ENCODE measurements around the gene SEMA6D. TPM values are rescaled to one million over a fixed set of nuclear protein-coding genes. Genes with fewer than 3 reads are reported as not detected.

SEMA6D gene
- total RNA-seq, 3 donors from 2014 or later (not counting 1 experiment from before 2014, with no cell fraction given): not detected

DNA sequence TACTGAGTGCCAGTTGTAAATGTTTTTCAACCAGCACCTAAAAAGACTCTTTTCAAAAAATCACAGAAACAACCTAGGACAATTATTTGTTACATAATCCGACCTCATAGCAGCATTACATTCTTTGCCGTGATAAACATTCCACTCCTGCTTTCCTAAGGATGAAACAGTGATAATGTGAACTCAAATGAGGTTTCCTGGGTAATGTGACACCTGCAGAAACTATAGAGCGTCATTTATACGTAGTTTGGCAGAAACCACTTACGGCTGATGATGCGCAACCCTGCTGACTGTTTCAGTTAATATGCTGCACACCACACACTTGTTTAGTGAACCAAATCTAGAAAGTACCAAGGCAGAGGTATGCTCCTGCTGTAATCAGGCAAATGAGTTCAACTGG, 55.8 kb downstream of the SEMA6D start:
- intact Hi-C loops (cut with micrococcal nuclease): no loop called here
- TF ChIP-seq, protein P1, sequence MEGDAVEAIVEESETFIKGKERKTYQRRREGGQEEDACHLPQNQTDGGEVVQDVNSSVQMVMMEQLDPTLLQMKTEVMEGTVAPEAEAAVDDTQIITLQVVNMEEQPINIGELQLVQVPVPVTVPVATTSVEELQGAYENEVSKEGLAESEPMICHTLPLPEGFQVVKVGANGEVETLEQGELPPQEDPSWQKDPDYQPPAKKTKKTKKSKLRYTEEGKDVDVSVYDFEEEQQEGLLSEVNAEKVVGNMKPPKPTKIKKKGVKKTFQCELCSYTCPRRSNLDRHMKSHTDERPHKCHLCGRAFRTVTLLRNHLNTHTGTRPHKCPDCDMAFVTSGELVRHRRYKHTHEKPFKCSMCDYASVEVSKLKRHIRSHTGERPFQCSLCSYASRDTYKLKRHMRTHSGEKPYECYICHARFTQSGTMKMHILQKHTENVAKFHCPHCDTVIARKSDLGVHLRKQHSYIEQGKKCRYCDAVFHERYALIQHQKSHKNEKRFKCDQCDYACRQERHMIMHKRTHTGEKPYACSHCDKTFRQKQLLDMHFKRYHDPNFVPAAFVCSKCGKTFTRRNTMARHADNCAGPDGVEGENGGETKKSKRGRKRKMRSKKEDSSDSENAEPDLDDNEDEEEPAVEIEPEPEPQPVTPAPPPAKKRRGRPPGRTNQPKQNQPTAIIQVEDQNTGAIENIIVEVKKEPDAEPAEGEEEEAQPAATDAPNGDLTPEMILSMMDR (IDR thresholded peaks at IDR 0.05): no peak
- DNase-seq: no peak
- H3K4me1 ChIP-seq (ENCODE audit: control insufficient read depth, insufficient read depth, low read length): no peaks in the 10 kb centered on the region
- Mint-ChIP-seq H3K27ac (no peak overlapping the region), H3K4me1 (no peaks in the 10 kb centered on the region), H3K36me3 (no peaks in the 10 kb centered on the region), H3K4me3 (no peak overlapping the region), H3K27me3 (ENCODE audit: low read depth in 2 of 2) (peaks cover 0 to 6% of the 10 kb centered on the region in 2 donors), H3K9me3 (peaks cover 2 to 3% of the 10 kb centered on the region in 2 donors)
- no peak for ATAC-seq
- H3K4me3 ChIP-seq (ENCODE audit: low read length): no peak overlapping the region
- H3K27ac ChIP-seq (ENCODE audit: low read length): no peak overlapping the region
- no peaks in the 10 kb centered on the region for H3K9me3 ChIP-seq (ENCODE audit: control insufficient read depth, insufficient read depth, low read length)
- 84% methylated on average over 6 of the region's 6 CpGs for WGBS (ENCODE audit: insufficient coverage)
- no peaks in the 10 kb centered on the region for H3K27me3 ChIP-seq (ENCODE audit: control insufficient read depth, insufficient read depth, low read length)
- no peaks in the 10 kb centered on the region for H3K36me3 ChIP-seq (ENCODE audit: control insufficient read depth, insufficient read depth, low read length)

DNA sequence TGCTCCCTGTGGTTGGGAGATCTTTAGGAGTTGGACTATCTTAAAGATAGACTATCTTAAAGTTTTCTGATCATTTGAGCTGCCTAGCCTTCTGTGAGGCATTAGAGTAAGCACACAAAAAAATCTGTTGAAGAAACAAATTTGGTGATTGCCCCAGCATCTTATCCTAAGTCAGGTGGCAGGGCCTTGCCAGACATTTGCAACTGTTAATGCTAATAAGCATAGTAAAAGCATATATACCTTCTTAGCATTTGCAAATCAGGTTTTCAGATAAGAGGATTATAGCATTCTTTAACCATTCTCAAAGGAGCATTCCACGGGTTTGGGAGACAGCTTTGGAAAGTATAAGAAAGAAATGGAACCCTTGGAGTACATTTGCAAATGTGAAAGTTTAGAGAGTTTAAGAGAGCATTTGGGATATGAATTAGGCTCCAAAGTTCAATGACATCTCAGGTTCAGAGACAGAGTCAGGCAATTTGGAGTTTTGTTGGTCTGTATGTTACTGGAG, 61.0 kb downstream of the SEMA6D start:
- DNase-seq (no peak), ATAC-seq (no peak)
- no peaks in the 10 kb centered on the region for H3K9me3 ChIP-seq (ENCODE audit: control insufficient read depth, insufficient read depth, low read length)
- WGBS (ENCODE audit: insufficient coverage): 0% methylated on average over 1 of the region's 1 CpG
- Mint-ChIP-seq H3K9me3 (no peaks in the 10 kb centered on the region), H3K4me1 (no peaks in the 10 kb centered on the region), H3K4me3 (no peak overlapping the region), H3K27ac (no peak overlapping the region), H3K36me3 (no peaks in the 10 kb centered on the region), H3K27me3 (ENCODE audit: low read depth in 2 of 2) (peaks cover 0 to 13% of the 10 kb centered on the region in 2 donors)
- no peaks in the 10 kb centered on the region for H3K4me1 ChIP-seq (ENCODE audit: control insufficient read depth, insufficient read depth, low read length)
- TF ChIP-seq, protein P1 (IDR thresholded peaks at IDR 0.05): no peak
- no peaks in the 10 kb centered on the region for H3K27me3 ChIP-seq (ENCODE audit: control insufficient read depth, insufficient read depth, low read length)
- no peaks in the 10 kb centered on the region for H3K36me3 ChIP-seq (ENCODE audit: control insufficient read depth, insufficient read depth, low read length)
- intact Hi-C loops (cut with micrococcal nuclease): no loop called here
- no peak overlapping the region for H3K4me3 ChIP-seq (ENCODE audit: low read length)
- no peak overlapping the region for H3K27ac ChIP-seq (ENCODE audit: low read length)

DNA sequence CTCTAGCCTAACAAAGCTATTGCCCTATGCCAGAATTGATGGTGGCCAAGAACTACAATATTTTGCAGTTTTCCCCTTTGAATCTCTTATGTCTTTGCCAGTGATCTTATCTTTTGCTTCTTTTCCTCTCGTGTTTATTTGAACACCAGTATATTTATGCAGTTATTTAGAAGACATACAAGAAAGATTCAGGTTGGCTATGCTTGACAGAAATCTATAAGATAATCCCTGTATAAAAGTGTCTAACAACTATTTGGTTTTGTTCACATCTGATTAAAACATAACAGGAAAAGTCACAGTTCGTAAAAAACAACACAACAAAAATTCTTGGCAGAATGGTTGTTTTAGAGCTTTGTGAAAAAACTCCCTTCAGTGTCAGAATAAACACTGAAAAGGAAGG, 63.7 kb downstream of the SEMA6D start:
- H3K27me3 Mint-ChIP-seq (ENCODE audit: low read depth in 2 of 2): peaks cover 0 to 13% of the 10 kb centered on the region in 2 donors
- no peak overlapping the region for H3K27ac Mint-ChIP-seq
- no peaks in the 10 kb centered on the region for H3K27me3 ChIP-seq (ENCODE audit: control insufficient read depth, insufficient read depth, low read length)
- intact Hi-C loops (cut with micrococcal nuclease): no loop called here
- WGBS (ENCODE audit: insufficient coverage): 60% methylated on average over 1 of the region's 2 CpGs
- no peak overlapping the region for H3K4me3 ChIP-seq (ENCODE audit: low read length)
- H3K9me3 ChIP-seq (ENCODE audit: control insufficient read depth, insufficient read depth, low read length): no peaks in the 10 kb centered on the region
- H3K4me1 ChIP-seq (ENCODE audit: control insufficient read depth, insufficient read depth, low read length): no peaks in the 10 kb centered on the region
- DNase-seq: no peak
- H3K4me1 Mint-ChIP-seq: no peaks in the 10 kb centered on the region
- H3K27ac ChIP-seq (ENCODE audit: low read length): no peak overlapping the region
- ATAC-seq: no peak
- H3K9me3 Mint-ChIP-seq: no peaks in the 10 kb centered on the region
- H3K36me3 ChIP-seq (ENCODE audit: control insufficient read depth, insufficient read depth, low read length): no peaks in the 10 kb centered on the region
- H3K4me3 Mint-ChIP-seq: no peak overlapping the region
- H3K36me3 Mint-ChIP-seq: no peaks in the 10 kb centered on the region
- TF ChIP-seq, protein P1 (IDR thresholded peaks at IDR 0.05): no peak

DNA sequence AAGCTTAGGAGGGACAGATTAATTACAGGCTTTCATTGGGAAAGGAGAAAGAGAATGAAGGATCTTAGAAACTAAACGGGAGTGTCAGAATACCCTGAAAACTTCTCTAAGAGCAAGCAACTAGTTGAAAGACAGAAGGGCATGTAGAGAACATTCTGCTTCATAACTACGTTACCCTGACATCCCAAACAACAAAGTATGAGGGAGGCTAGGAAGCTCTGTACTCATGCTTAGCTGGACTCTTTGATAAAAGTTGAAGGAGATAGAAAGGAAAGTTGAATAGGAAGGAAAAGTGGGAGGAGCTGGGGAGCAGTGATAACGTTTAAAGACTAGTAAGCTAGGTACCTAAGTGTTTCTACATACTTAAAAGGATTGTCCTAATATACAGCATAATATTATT, 64.2 kb downstream of the SEMA6D start:
- Mint-ChIP-seq H3K27ac (no peak overlapping the region), H3K36me3 (no peaks in the 10 kb centered on the region), H3K4me3 (no peak overlapping the region), H3K9me3 (peaks cover 0 to 2% of the 10 kb centered on the region in 2 donors), H3K4me1 (no peaks in the 10 kb centered on the region), H3K27me3 (ENCODE audit: low read depth in 2 of 2) (peaks cover 0 to 13% of the 10 kb centered on the region in 2 donors)
- Histone ChIP-seq H3K4me1 (ENCODE audit: control insufficient read depth, insufficient read depth, low read length) (no peaks in the 10 kb centered on the region), H3K9me3 (ENCODE audit: control insufficient read depth, insufficient read depth, low read length) (no peaks in the 10 kb centered on the region), H3K4me3 (ENCODE audit: low read length) (no peak overlapping the region), H3K27ac (ENCODE audit: low read length) (no peak overlapping the region), H3K36me3 (ENCODE audit: control insufficient read depth, insufficient read depth, low read length) (no peaks in the 10 kb centered on the region), H3K27me3 (ENCODE audit: control insufficient read depth, insufficient read depth, low read length) (no peaks in the 10 kb centered on the region)
- 60% methylated on average over 1 of the region's 3 CpGs for WGBS (ENCODE audit: insufficient coverage)
- no peak for DNase-seq
- TF ChIP-seq, protein P1 (IDR thresholded peaks at IDR 0.05): no peak
- intact Hi-C loops (cut with micrococcal nuclease): no loop called here
- no peak for ATAC-seq

All from natural killer cell (primary cell).